ENCODE results near the gene VMO1. TPM values are rescaled to one million over a fixed set of nuclear protein-coding genes. Genes with fewer than 3 reads are reported as not detected.

The VMO1 gene
- total and polyA plus RNA-seq, 2 donors (not counting 3 experiments of a cell fraction or from before 2014, with no cell fraction given) = 0.23 TPM; not detected in 1

DNA sequence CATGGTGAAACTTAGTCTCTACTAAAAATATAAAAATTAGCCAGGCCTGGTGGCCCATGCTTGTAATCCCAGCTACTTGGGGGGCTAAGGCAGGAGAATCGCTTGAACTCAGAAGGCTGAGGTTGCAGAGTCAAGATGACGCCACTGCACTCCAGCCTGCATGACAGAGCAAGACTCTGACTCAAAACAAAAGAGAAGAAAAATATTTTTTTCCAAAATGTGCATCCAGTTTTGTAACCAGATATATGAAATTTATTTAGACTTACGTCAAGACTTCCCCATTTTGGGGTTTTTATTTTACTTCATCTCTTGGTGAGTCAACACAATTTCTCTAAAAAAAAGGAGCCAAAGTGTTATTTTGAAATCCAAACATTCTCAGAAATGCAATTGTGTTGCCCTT, 20.0 kb downstream of the VMO1 start:
- CTCF ChIA-PET = interaction anchor here (1.4 kb wide), 1 partner anchor 18 kb away, joined by 3 read pairs; no protein-coding TSS in a partner anchor
- DNase-seq (ENCODE audit: low read depth, low spot score) (no peak), FAIRE-seq (no peak)
- Histone ChIP-seq H3K27me3 (ENCODE audit: control insufficient read depth in 2 of 2, insufficient read depth in 2 of 2, low read length in 2 of 2) (peaks cover 4 to 6% of the 10 kb centered on the region in 2 experiments), H3K9me3 (replicated peaks; ENCODE audit: control insufficient read depth, insufficient read depth, low read length) (no peaks in the 10 kb centered on the region), H3K4me1 (ENCODE audit: control insufficient read depth, extremely low read depth, insufficient read depth, low read length) (no peaks in the 10 kb centered on the region), H2AFZ (ENCODE audit: low read depth, low read length) (no peak overlapping the region), H3K4me2 (ENCODE audit: insufficient read depth, low read length) (no peak overlapping the region), H3K9ac (replicated peaks; ENCODE audit: extremely low read depth, insufficient read depth, low read length) (no peak overlapping the region), H3K4me3 (replicated peaks in 1 of 3; ENCODE audit: insufficient read depth in 1 of 3, low read depth in 1 of 3, low read length in 3 of 3) (no peak overlapping the region), H3K27ac (ENCODE audit: insufficient read depth, low read depth, low read length) (no peak overlapping the region), H3K9me1 (replicated peaks; ENCODE audit: control insufficient read depth, extremely low read depth, insufficient read depth, low read length) (no peaks in the 10 kb centered on the region), H3K36me3 (ENCODE audit: control insufficient read depth in 2 of 2, extremely low read depth in 1 of 2, insufficient read depth in 2 of 2, low read length in 2 of 2) (no peaks in the 10 kb centered on the region), H3K79me2 (ENCODE audit: control insufficient read depth, insufficient read depth, low read length) (no peaks in the 10 kb centered on the region), H4K20me1 (replicated peaks; ENCODE audit: control insufficient read depth, extremely low read depth, insufficient read depth, low read length) (no peaks in the 10 kb centered on the region)
- POLR2A ChIA-PET = no interaction called here
- dilution Hi-C loops (cut with MboI; ENCODE audit: extremely low pct_ligation_motif_present, low sequenced_read_pairs) (no loop called here), intact Hi-C loops (cut with micrococcal nuclease) (no loop called here)
- TF ChIP-seq POLR2A (IDR thresholded peaks at IDR 0.05; ENCODE audit: low read depth, low read length) (no peak), GATA2 (IDR thresholded peaks at IDR 0.05; ENCODE audit: insufficient read depth, insufficient read length, low read depth, low read length) (no peak), POLR2AphosphoS5 (IDR thresholded peaks at IDR 0.05; ENCODE audit: insufficient read depth, low read depth, low read length) (no peak), FOS (IDR thresholded peaks at IDR 0.05; ENCODE audit: borderline replicate concordance, insufficient read depth, low read length) (no peak), MYC (IDR thresholded peaks at IDR 0.05; ENCODE audit: low read depth, low read length) (no peak), JUN (IDR thresholded peaks at IDR 0.05; ENCODE audit: borderline replicate concordance, insufficient read depth, insufficient read length, low read depth) (no peak), EZH2 (IDR thresholded peaks at IDR 0.05; ENCODE audit: borderline replicate concordance, low read depth, low read length, severe bottlenecking) (no peak)
- TF ChIP-seq, protein P1, sequence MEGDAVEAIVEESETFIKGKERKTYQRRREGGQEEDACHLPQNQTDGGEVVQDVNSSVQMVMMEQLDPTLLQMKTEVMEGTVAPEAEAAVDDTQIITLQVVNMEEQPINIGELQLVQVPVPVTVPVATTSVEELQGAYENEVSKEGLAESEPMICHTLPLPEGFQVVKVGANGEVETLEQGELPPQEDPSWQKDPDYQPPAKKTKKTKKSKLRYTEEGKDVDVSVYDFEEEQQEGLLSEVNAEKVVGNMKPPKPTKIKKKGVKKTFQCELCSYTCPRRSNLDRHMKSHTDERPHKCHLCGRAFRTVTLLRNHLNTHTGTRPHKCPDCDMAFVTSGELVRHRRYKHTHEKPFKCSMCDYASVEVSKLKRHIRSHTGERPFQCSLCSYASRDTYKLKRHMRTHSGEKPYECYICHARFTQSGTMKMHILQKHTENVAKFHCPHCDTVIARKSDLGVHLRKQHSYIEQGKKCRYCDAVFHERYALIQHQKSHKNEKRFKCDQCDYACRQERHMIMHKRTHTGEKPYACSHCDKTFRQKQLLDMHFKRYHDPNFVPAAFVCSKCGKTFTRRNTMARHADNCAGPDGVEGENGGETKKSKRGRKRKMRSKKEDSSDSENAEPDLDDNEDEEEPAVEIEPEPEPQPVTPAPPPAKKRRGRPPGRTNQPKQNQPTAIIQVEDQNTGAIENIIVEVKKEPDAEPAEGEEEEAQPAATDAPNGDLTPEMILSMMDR (IDR thresholded peaks at IDR 0.05; ENCODE audit: extremely low read depth in 1 of 2, insufficient read depth in 1 of 2, low read depth in 1 of 2, low read length in 2 of 2) = no peak
- TF ChIP-seq, protein P2, sequence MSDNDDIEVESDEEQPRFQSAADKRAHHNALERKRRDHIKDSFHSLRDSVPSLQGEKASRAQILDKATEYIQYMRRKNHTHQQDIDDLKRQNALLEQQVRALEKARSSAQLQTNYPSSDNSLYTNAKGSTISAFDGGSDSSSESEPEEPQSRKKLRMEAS (IDR thresholded peaks at IDR 0.05; ENCODE audit: insufficient read depth, insufficient read length) = no peak
- no TSS peak for BruUV-seq (replicated peaks)
